Prostate gland (tissue), 2 donors: Measurements from ENCODE around the gene ARHGAP26.

Experiments used
- CTCF ChIP-seq, 4 experiments: fragments of 200-600 bp in 2 of 4; fragments of 450-650 bp in 2 of 4; sonication (generic) in 2 of 4; IDR thresholded peaks; 1 replicate in 3 of 4; 2 replicates in 1 of 4; pipeline ENCODE4 v1.5.1; 2016 to 2019; ENCODE audit warnings: antibody characterized with exemption in 4 of 4, mild to moderate bottlenecking in 2 of 4, moderate library complexity in 2 of 4
- POLR2A ChIP-seq: fragments of 450-650 bp; IDR thresholded peaks from one replicate; pipeline ENCODE4 v1.6.1; 2016; ENCODE audit warnings: antibody characterized with exemption, mild to moderate bottlenecking
- POLR2AphosphoS5 ChIP-seq: sonication (generic); formaldehyde crosslinking; IDR thresholded peaks from one replicate; pipeline ENCODE4 v1.6.1; 2017; ENCODE audit warnings: antibody characterized with exemption

GRCh38 chr5:143078971-143079370, 308.8 kb downstream of the ARHGAP26 start:
- TF ChIP-seq CTCF (IDR thresholded peaks at IDR 0.05) (no peak), POLR2AphosphoS5 (no peak), POLR2A (no peak)
